Neural progenitor cell (in vitro differentiated cells): ENCODE measurements around the gene EZH1.

Source experiments
- EZH2 ChIP-seq: fragments of 200-600 bp; sonication (generic); IDR thresholded peaks from 2 replicates; pipeline ENCODE4 v1.6.1; 2017; ENCODE audit warnings: antibody characterized with exemption, mild to moderate bottlenecking, moderate library complexity
- EZH2phosphoT487 ChIP-seq: fragments of 200-600 bp; sonication (generic); IDR thresholded peaks from 2 replicates; pipeline ENCODE4 v1.6.1; 2017; ENCODE audit warnings: antibody characterized with exemption
- TF ChIP-seq, protein P1 (sequence below): fragments of 200-600 bp; sonication (generic); IDR thresholded peaks from 2 replicates; pipeline ENCODE4 v1.5.1; 2017; ENCODE audit warnings: antibody characterized with exemption, mild to moderate bottlenecking

DNA sequence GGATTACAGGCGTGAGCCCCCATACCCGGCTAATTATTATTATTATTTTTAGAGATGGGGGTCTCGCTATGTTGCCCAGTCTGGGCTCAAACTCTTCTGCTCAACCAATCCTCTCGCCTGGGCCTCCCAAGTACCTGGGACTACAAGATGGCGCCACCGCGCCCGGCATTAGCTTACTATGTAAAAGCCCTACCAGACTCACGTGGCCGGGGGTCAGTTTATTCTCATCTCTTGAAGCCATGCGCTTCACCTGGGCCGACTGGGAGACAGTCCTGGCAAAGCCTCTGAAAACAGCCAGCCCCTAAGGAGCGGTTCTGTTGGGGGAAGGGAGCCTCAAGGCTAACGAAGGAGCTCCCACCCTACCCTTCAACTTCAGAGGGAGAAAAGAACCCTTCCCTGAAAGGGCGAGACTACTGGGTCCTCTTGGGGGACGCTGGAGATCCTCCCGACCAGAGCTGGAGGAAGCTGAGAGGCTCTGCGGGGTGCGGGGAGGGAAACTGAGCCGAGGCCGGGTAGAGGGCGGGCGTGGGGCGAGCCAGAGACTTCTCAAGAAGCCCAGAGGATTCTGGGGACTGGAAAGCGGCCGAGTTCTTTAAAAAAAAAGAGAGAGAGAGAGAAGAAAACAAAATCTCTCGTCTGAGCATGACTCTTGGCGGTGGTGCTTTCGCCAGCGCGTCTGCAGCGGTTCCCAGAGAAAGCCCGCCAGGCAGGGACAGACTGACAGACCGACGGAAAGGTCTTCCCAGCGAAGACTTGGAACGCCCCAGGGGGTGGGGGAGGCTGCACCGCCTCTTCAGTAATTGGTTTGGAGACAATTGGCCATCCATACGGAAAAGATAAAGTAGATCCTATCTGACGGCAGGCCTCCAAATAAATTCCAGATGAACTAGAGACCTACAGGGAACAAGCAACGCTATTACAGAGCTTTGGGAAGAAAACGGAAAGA lies 91.4 kb downstream of the EZH1 start:
- TF ChIP-seq, protein P1, sequence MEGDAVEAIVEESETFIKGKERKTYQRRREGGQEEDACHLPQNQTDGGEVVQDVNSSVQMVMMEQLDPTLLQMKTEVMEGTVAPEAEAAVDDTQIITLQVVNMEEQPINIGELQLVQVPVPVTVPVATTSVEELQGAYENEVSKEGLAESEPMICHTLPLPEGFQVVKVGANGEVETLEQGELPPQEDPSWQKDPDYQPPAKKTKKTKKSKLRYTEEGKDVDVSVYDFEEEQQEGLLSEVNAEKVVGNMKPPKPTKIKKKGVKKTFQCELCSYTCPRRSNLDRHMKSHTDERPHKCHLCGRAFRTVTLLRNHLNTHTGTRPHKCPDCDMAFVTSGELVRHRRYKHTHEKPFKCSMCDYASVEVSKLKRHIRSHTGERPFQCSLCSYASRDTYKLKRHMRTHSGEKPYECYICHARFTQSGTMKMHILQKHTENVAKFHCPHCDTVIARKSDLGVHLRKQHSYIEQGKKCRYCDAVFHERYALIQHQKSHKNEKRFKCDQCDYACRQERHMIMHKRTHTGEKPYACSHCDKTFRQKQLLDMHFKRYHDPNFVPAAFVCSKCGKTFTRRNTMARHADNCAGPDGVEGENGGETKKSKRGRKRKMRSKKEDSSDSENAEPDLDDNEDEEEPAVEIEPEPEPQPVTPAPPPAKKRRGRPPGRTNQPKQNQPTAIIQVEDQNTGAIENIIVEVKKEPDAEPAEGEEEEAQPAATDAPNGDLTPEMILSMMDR = no peak
- no peak for TF ChIP-seq EZH2phosphoT487
- TF ChIP-seq EZH2 = no peak
